ENCODE data around the gene ASAP3.

DNA sequence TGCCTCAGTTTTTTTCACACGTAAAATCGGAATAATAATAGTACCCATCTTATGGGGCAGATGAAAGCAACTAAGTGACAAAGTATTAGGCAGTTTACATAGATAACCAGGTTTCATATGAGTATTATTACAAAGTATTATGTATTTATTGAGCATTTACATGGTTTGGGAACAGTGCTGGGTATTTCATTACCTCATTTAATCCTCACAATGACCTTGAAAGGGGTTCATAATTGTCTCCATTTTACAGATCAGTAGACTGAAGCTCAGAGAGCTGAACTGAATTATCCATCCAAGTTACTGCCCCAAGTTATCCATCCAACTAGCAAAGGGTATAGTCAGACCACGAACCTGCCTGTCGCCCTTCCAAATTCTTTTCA, 80.6 kb downstream of the ASAP3 start:
- TF ChIP-seq, protein P1, sequence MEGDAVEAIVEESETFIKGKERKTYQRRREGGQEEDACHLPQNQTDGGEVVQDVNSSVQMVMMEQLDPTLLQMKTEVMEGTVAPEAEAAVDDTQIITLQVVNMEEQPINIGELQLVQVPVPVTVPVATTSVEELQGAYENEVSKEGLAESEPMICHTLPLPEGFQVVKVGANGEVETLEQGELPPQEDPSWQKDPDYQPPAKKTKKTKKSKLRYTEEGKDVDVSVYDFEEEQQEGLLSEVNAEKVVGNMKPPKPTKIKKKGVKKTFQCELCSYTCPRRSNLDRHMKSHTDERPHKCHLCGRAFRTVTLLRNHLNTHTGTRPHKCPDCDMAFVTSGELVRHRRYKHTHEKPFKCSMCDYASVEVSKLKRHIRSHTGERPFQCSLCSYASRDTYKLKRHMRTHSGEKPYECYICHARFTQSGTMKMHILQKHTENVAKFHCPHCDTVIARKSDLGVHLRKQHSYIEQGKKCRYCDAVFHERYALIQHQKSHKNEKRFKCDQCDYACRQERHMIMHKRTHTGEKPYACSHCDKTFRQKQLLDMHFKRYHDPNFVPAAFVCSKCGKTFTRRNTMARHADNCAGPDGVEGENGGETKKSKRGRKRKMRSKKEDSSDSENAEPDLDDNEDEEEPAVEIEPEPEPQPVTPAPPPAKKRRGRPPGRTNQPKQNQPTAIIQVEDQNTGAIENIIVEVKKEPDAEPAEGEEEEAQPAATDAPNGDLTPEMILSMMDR (IDR thresholded peaks at IDR 0.05; ENCODE audit: low read length): no peak
- TF ChIP-seq EZH2phosphoT487 (IDR thresholded peaks at IDR 0.05; ENCODE audit: low read length): no peak

Measured in MM.1S (cell line).